SU-DHL-6 (cell line): ENCODE results near the gene PAPSS1.

Source experiments
- EZH2phosphoT487 ChIP-seq: fragments of 200-600 bp; sonication (generic), shearing (Covaris generic); conservative IDR thresholded peaks from 2 replicates; pipeline ENCODE4 v1.6.1; 2018; ENCODE audit warnings: mild to moderate bottlenecking, antibody characterized with exemption, low read length, moderate library complexity, mixed read lengths
- TF ChIP-seq, protein P1 (sequence below): fragments of 200-600 bp; sonication (generic); IDR thresholded peaks from one replicate; pipeline ENCODE4 v1.5.1; 2017; ENCODE audit warnings: antibody characterized with exemption, mild to moderate bottlenecking, low read length, moderate library complexity; ENCODE audit not compliant: insufficient read depth, poor library complexity, severe bottlenecking

DNA sequence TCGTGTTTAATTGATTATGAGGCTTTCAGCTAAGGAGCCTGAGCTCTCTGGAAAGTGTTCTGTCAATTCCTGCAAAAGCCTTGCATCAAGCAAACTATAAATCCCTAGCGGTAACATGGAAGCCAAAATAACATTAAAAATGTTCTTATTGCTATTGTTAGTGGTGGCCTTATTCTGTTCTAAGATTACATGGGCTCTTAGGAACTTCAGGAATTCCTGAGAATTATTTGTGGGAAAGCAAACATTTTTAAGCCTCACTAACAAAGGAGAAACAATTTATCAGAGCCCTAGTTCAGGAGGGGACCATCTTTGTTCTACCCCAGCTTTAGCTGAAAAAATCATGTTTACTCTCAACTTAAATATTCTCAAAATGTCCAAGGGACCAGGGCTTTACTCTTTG, 119.6 kb downstream of the PAPSS1 start:
- TF ChIP-seq, protein P1, sequence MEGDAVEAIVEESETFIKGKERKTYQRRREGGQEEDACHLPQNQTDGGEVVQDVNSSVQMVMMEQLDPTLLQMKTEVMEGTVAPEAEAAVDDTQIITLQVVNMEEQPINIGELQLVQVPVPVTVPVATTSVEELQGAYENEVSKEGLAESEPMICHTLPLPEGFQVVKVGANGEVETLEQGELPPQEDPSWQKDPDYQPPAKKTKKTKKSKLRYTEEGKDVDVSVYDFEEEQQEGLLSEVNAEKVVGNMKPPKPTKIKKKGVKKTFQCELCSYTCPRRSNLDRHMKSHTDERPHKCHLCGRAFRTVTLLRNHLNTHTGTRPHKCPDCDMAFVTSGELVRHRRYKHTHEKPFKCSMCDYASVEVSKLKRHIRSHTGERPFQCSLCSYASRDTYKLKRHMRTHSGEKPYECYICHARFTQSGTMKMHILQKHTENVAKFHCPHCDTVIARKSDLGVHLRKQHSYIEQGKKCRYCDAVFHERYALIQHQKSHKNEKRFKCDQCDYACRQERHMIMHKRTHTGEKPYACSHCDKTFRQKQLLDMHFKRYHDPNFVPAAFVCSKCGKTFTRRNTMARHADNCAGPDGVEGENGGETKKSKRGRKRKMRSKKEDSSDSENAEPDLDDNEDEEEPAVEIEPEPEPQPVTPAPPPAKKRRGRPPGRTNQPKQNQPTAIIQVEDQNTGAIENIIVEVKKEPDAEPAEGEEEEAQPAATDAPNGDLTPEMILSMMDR = no peak
- no peak for TF ChIP-seq EZH2phosphoT487
